ENCODE measurements around the gene SLC30A5.
"Not testable (repeated sequence)": the region's sequence is repeated elsewhere in the genome, so short reads cannot be mapped to it uniquely, and the experiment has no call there.

SLC30A5 gene

DNA sequence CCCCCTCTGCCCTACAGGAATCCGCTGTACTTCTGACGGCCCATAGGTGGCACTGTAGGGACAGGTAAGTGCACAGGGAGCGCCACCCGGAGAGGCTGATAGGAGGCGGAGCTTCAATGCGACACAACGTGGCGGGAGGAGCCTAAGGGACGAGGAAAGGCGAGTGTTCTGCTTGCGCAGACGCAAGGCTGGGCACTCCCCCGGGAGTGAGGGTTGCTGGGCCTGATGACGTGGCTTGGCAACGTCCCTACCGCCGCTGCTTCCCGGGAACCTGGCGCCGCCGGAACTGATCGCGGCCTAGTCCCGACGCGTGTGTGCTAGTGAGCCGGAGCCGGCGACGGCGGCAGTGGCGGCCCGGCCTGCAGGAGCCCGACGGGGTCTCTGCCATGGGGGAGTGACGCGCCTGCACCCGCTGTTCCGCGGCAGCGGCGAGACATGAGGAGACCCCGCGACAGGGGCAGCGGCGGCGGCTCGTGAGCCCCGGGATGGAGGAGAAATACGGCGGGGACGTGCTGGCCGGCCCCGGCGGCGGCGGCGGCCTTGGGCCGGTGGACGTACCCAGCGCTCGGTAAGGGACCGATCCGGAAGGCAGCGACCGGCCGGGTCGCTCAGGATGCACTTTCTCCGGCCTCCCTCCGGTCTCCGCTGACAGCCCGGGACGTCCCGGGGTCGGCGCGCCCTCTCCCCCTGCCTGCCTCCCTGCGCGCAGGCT lies at the start of gene SLC30A5:
Gene SLC30A5 (plus strand): TSS at position 244 of the 712 bp plus-strand sequence. CDS start 242 bp downstream, at position 486.
- peak; percentile 98 for DNase-seq (ENCODE audit: low read depth, low spot score)

DNA sequence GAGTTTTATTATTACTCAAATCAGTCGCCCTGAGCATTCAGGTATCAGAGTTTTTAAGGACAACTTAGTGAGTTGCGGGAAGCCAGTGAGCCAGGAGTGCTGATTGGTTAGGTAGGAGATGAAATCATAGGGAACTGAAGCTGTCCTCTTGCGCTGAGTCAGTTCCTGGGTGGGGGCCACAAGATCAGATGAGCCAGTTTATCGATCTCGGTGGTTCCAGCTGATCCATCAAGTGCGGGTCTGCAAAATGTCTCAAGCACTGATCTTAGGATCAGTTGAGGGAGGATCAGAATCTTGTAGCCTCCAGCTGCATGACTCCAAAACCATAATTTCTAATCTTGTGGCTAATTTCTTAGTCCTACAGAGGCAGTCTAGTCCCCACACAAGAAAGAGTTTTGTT lies 48.6 kb upstream of the SLC30A5 start:
- DNase-seq (ENCODE audit: low read depth, low spot score), result not testable (repeated sequence)

DNA sequence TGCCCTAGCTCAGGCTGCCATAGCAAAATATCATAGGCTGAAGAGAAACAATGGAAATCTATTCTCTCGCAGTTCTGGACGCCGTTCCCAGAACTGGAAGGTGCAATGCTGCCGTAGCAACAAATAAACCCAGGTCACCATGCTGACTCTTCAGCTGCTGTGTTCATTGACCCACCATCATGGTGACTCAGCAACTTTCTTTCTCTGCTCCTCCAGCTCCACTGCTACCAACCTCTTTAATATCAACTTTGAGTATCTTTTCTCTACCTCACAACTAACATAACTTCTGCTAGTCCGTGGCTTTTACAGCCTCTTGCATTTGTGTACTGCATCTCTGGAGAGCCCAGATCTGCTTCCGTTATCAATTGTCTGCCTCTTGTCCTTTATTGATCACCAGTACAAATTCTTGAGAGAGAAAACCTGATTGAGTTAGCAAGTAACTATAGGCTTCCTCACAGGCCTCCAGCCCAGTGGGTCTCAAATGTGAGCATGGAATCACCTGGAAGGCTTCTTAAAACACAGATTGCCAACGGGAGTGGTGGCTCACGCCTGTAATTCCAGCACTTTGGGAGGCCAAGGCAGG lies 47.3 kb upstream of the SLC30A5 start:
- no peak for DNase-seq (ENCODE audit: low read depth, low spot score)

DNA sequence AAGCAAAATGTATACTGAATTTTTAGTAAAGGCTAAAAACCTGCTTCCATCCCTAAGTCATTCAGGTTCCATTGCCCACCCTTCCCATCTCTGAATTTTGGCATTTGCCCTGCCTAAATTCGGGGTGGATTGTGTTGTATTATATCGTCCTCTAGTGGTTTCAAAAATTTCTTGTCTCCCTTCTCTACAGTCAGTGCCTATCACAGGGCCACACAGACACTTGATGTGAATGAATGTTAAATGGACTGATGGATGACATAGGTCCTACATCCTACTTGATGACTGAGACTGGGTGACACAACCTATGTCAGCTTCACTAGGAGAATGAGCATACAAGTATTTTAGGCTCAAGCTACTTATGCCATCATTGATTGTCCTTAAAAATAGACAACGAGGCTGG lies 45.6 kb upstream of the SLC30A5 start:
- no peak for DNase-seq (ENCODE audit: low read depth, low spot score)

DNA sequence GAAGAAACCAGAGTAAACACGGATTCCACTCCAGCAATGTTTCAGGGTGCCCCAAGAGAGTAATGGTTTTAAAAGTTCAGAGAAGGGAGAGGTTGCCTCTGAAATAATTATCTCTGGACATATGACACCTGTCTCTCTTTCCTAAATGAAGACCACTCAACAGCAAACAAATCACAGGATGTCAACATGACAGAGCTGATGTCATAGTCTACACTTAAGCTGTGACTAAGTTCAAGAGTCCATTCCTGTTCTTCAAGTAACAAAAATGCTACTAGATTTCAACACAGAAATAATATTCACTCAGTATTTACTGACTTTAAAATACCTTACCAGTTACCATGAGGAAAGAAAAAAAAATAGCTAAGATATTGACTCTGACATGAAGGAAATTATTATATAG lies 44.7 kb upstream of the SLC30A5 start:
- no peak for DNase-seq (ENCODE audit: low read depth, low spot score)

DNA sequence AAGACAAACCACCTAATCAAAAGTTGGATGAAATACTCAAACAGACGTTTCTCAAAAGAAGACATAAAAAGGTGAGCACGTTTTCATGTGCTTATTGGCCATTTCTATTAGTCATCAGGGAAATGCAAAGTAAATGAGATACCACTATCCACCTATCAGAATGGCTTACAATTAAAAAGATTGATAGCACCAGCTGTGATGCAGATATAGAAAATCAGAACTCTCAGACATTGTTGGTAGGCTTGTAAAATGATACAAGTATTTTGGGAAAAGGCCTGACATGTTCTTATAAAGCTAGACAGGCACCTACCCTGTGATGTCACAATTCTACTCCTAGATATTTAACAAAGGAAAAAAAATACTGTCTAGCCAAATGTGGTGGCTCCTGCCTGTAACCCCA lies 44.0 kb upstream of the SLC30A5 start:
- DNase-seq (ENCODE audit: low read depth, low spot score), result no peak

DNA sequence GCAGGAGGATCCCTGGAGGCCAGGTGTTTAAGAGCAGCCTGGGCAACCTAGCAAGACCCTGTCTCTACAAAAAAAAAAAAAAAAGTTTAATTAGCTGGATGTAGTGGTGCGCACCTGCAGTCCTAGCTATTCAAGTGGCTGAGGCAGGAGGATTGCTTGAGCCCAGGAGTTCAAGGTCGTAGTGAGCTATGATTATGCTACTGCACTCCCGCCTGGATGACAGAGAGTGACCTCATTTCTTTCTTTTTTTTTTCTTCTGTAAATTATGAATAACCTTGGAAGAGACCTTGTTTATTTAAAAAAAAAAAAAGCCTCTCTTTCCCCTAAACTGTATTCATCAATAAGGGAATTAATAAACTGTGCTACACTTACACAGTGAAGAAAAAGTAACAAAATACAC lies 43.6 kb upstream of the SLC30A5 start:
- DNase-seq (ENCODE audit: low read depth, low spot score), result no peak

DNA sequence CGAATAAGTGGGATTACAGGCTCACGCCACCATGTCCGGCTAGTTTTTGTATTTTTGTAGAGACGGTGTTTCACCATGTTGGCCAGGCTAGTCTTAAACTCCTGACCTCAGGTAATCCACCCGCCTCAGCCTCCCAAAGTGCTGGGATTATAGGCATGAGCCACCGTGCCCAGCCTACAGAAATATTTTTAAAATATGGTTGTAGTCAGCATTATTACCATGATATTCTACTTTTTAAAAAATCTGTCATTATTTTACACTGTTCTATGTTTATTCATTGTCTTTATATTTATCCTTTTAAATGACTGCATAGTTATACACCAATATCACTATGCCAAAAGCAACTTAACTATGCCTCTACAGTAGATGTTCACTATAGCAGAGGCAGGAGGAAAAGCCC lies 41.6 kb upstream of the SLC30A5 start:
- no peak for DNase-seq (ENCODE audit: low read depth, low spot score)

DNA sequence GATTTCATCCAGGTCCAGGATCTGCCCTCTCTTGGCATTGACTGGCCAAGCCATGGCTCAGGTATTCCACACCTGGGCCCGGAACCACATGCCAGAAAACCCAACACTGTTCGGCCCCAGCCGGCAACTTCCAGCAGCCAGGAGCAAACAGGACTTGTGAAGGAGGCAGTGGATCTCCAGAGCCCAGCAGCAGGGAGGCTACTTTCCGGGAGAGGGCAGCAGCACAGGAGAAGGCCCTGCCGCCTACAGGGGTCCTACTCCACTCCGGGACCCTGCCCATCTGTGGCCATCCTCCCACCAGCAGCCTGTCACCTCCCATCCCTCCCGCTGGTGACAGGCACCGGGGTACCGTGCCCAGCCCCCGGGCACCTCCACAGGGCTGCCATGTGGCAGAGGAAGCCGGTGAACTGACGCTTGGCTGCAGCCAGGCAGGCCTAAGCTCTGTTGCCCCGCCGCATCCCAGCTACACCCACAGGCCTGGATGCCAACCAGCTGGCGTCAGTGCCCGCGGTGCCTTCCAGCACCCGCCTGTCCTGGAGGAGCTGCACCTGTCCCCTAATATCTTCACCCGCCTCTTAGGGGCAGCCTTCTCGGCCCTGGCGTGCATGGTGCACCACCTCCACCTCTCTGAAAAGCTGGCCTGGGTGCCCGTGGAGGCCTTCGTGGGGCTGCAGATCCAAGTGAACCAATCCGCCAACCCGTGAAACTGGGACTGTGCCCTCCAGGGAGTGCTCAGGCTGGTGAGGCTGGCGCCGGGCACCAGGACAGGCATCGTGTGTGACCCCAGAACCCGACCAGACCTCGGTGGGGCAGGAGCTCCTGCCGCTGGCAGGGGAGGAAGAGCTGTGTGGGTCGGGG lies 18.9 kb upstream of the SLC30A5 start:
- no peak for DNase-seq (ENCODE audit: low read depth, low spot score)

DNA sequence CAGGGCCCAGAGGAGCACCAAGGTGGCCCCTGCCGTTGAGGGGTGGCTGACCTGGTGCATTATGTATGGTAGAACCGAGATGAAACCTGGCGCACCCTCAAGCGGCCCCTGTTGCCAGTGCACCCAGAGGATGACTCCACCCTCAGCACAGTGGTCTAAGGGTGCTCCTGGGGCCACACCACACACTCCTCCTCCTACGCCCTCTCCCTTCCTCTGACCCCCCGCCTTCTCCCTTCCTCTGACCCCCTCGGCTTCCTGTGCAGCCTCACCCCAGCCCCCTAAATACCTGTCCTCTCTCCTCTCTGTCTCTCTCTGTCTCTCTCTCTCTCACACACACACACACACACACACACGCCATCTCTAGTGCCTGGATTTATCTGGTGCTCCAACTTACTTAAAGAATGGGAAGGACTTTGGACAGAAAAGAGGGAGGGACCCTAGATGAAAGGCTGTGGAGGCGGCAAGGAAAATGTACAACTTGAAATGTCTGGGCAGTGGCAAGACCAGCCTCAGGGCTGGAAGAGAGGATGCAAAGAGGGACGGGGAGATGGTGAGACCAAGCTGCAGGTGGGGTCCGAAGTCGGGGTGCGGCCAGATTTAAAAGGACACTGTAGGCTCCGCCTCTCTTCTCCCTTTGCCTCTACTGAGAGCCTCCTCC lies 18.2 kb upstream of the SLC30A5 start:
- no peak for DNase-seq (ENCODE audit: low read depth, low spot score)

DNA sequence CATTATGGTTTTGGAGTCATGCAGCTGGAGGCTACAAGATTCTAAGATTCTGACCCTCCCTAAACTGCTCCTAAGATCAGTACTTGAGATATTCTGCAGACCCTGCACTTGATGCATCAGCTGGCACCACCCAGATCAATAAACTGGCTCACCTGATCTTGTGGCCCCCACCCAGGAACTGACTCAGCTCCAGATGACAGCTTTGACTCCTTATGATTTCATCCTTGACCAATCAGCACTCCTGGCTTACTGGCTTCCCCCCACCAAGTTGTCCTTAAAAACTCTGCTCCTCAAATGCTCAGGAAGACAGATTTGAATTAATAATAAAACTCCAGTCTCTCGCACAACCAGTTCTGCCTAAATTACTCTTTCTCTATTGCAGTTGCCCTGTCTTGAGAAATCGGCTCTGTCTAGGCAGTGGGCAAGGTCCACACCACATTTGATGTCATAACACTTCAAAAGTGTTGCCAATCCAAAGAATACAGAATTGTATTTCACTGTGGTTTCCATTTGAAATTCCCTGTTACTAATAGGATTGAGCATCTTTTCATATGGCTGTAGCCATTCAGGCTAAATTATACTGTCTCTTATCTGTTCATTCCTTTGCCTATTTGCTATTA lies 14.8 kb upstream of the SLC30A5 start:
- DNase-seq (ENCODE audit: low read depth, low spot score), result no peak

DNA sequence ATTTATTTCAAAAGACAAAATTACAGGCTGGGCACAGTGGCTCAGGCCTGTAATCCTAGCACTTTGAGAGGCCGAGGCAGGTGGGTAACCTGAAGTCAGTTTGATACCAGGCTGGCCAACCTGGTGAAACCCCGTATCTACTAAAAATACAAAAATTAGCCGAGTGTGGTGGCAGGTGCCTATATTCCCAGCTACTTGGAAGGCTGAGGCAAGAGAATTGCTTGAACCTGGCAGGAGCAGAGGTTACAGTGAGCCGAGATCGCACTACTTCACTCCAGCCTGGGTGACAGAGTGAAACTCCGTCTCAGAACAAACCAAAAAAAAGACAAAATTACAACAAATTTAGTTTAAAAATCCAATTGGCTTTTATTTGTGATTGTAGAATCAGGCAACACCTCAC lies 14.3 kb upstream of the SLC30A5 start:
- no peak for DNase-seq (ENCODE audit: low read depth, low spot score)

DNA sequence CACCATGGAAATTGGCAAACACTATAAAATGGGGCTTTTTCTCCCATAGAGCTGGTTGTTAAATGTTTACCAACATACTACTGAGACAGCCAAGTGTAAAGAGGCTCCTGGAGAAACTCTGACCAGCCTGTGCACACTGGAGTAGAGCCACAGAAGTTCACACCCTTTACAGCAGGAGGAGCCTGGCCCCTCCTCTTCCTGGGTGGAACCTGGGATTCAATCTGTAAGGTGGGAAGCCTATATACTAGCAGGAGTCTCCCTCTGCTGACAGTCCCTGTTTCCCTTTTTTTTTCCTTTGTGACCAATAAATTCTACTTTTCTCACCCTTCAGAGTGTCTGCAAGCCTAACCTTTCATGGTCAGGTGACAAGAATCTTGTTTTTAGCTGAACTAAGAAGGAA lies 10.4 kb upstream of the SLC30A5 start:
- no peak for DNase-seq (ENCODE audit: low read depth, low spot score)

DNA sequence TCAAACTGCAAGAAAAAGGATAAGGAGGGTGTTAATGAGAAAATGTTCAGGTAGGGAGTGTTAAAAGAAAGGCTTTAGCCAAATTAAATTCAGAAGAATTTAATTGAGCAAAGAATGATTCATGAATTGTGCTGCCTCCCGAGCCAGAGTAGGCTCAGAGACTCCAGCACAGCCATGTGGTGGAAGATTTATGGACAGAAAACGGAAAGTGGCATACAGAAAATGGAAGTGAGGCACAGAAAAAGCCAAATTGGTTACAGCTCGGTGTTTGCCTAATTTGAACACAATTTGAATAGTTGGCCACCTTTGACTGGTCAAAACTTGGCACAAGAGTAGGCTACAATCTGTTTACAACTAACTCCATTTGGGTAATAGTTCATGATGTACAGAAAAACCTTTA lies 9.6 kb upstream of the SLC30A5 start:
- DNase-seq (ENCODE audit: low read depth, low spot score), result no peak

DNA sequence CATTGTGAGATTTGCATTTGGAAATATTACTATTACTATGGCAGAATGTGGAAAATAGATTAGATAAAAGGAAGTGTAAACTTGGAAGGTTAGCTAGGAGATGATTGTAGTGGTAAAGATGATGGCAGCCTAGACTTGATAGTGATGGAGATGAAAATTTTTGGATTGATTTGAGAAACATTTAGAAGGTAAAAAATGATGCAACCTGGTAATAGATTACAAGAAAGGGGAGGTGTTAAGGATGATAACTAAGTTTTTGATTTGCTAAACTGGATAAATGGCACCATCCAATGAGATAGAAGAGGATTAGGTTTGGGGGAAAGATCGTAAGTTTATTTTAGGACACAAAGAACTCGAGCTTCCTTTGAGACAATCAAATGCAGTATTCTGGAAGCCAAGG lies 8.9 kb upstream of the SLC30A5 start:
- no peak for DNase-seq (ENCODE audit: low read depth, low spot score)

DNA sequence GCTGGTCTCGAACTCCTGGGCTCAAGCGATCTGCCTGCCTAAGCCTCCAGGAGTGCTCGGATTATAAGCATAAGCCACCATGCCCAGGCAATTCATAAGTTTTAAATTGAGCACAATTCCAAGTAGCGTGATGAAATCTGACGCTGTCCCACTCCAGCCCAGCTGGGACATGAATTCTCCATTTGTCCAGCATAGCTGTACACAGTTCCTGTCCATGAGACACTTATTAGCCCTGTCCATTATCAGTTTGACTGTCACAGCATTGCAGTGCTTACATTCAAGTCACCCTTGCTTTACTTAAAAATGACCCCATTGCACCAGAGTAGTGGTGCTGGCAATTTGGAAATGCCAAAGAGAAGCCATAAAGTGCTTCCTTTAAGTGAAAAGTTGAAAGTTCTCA lies 7.6 kb upstream of the SLC30A5 start:
- no peak for DNase-seq (ENCODE audit: low read depth, low spot score)

DNA sequence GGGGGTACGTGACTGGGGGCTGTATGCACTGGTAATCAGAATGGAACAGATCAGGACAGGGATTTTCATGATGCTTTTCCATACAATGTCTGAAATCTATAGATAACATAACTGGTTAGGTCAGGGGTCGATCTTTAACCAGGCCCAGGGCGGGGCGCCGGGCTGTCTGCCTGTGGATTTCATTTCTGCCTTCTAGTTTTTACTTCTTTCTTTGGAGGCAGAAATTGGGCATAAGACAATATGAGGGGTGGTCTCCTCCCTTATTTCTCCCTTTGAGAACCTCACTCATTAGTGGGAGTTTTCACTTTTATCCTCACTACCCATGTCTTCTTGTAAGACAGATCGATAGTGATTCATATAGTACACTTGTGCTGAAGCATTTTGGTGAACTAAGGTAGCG lies 5.8 kb upstream of the SLC30A5 start:
- not testable (repeated sequence) for DNase-seq (ENCODE audit: low read depth, low spot score)

DNA sequence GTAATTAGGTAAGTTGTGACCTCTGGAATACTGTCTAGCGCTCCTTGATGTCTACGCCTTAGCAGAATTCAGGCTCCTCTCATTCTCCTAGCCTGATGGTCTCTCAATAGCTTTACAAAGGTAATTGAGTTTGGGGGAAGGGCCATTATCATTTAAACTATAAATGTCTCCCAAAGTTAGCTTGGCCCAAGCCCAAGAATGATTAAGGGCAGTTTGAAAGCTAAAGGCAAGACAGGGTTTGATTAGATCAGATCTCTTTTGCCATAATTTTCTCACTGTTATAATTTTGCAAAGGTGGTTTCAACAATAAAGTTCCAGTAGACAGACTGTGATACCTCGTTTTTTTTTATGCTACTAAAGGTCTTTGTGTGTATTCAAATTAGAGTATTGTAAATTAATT lies 3.7 kb upstream of the SLC30A5 start:
- DNase-seq (ENCODE audit: low read depth, low spot score), result no peak

DNA sequence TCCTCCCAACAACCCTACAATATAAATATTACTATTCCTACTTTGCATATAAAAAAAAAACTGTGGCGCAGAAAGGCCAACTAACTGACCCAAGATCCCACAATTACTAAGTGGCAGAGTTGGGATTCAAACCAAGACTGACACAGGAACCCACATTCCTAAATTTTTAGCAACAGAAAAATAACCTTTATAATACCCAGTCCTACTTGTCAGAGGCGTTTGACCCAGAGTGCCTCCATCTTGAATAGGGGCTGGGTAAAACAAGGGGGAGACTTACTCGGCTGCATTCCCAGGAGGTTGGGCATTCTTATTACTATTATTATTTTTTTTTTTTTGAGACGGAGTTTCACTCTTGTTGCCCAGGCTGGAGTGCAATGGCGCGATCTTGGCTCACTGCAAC lies 2.0 kb upstream of the SLC30A5 start:
- DNase-seq (ENCODE audit: low read depth, low spot score), result no peak

DNA sequence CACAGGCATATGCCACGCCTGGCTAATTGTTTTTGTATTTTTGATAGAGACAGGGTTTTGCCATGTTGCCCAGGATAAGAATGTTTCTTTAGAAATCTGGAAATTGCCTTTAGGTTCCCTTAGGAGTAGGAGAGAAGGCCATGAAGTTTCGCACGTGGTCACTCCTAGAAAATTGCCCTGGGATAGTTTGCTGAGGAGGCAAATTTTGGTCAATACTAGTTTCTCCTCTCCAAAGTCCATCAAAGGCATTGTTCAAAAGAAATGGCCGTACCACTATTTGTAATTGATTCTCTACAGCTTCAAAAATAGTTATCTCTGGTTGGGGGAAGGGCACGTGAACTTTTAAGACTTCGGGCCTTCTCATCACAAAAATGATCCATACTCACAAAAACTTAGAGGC lies 845 bp upstream of the SLC30A5 start:
- DNase-seq (ENCODE audit: low read depth, low spot score), result no peak

DNA sequence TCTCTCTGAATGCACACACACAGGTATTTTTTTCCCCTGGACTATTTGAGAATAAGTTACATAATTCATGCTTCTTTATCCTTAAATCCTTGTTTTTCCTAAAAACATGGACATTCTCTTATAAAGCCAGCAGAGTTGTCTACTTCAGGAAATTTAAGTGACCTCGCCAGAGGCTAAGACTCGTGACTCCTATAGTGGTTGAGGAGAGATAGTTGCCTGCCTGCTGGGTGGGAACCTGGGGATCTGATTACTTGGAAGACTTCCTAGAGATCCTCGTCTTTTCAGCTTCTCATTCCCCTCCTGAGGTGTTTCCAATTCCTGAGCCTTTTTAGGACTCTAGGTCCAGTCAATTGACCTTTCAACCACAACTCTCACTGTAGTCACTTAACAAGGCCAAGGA lies 5.5 kb downstream of the SLC30A5 start:
- no peak for DNase-seq (ENCODE audit: low read depth, low spot score)

DNA sequence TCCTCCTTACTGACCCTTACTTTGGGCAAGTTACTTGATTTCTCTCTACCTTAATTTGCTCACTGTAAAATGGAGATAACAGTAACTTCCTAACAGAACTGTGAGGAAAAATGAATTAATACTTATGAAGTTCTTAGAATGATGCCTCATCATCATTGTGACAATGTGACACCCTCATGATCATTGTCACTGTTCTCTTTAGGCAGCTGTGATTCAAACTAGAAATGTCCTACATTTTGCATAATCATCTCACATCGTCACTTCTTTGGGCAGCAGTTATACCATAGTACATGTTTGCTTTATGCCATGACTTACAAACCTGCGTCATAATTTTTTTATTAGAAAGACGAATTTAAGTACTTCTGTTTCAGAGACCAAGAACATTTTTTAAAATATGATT lies 9.7 kb downstream of the SLC30A5 start:
- DNase-seq (ENCODE audit: low read depth, low spot score), result no peak
